H1 (cell line): ENCODE measurements around the gene ZNF521. TPM values are rescaled to one million over a fixed set of nuclear protein-coding genes. Genes with fewer than 3 reads are reported as not detected.

Experiments
- CTCF ChIA-PET: fragments of 300-600 bp; sonication (Branson Sonifier 250); formaldehyde crosslinking; loops from one replicate; lab custom pipeline; 2021; ENCODE audit not compliant: partially characterized antibody; lab: Charles Lee
- POLR2A ChIA-PET: fragments of 300-600 bp; sonication (Branson Sonifier 250); formaldehyde crosslinking; loops from one replicate; lab custom pipeline; 2021; ENCODE audit warnings: inconsistent platforms; ENCODE audit not compliant: partially characterized antibody; lab: Charles Lee
- DNase-seq, 2 experiments: peaks; one replicate each; pipeline versions ENCODE4 v3.0.0 to v3.0.0-alpha.2; 2010 to 2022; ENCODE audit warnings: low spot score in 2 of 2, low read depth in 1 of 2, mixed read lengths in 1 of 2
- FAIRE-seq: peaks from 2 replicates; lab custom pipeline; 2011; peaks lifted over from hg19 to GRCh38; lab: Jason Lieb, UNC
- H2AFZ ChIP-seq: 2 replicates; pipeline ENCODE4 v1.8.1; 2012; ENCODE audit warnings: low read length, inconsistent platforms
- H2AK5ac ChIP-seq: 2 replicates; pipeline ENCODE4 v1.6.1; 2013; ENCODE audit warnings: low read depth, low read length
- H2BK120ac ChIP-seq: replicated peaks from 2 replicates; pipeline ENCODE3; 2013; ENCODE audit warnings: low read depth, low read length, inconsistent platforms
- H2BK12ac ChIP-seq: 2 replicates; pipeline ENCODE4 v1.6.1; 2013; ENCODE audit warnings: low read depth, low read length
- H2BK15ac ChIP-seq: 2 replicates; pipeline ENCODE4 v1.6.1; 2013; ENCODE audit warnings: low read length
- H2BK20ac ChIP-seq: 2 replicates; pipeline ENCODE4 v1.6.1; 2013; ENCODE audit warnings: low read length
- H2BK5ac ChIP-seq: 2 replicates; pipeline ENCODE4 v1.6.1; 2013; ENCODE audit warnings: low read depth, low read length
- H3K14ac ChIP-seq: 2 replicates; pipeline ENCODE4 v1.6.1; 2013; ENCODE audit warnings: inconsistent platforms; ENCODE audit not compliant: insufficient read length
- H3K18ac ChIP-seq: 2 replicates; pipeline ENCODE4 v1.6.1; 2013; ENCODE audit warnings: low read length; ENCODE audit errors: extremely low read depth
- H3K23ac ChIP-seq: 2 replicates; pipeline ENCODE4 v1.6.1; 2013; ENCODE audit warnings: inconsistent platforms; ENCODE audit not compliant: insufficient read length
- H3K23me2 ChIP-seq: 2 replicates; pipeline ENCODE4 v1.6.1; 2013; ENCODE audit warnings: low read depth, low read length
- H3K27ac ChIP-seq: 2 replicates; pipeline ENCODE4 v1.6.1; 2011; ENCODE audit warnings: low read depth, low read length, inconsistent platforms
- H3K27me3 ChIP-seq, 4 experiments: replicated peaks in 1 of 4; 1 replicate in 1 of 4; 2 replicates in 3 of 4; pipeline versions ENCODE4 v1.6.1 to v1.8.1; 2011 to 2013; ENCODE audit warnings: low read length in 3 of 4, mild to moderate bottlenecking in 3 of 4, inconsistent platforms in 2 of 4, mixed read lengths in 2 of 4, moderate library complexity in 1 of 4; ENCODE audit not compliant: control insufficient read depth in 3 of 4, insufficient read depth in 3 of 4; ENCODE audit errors: extremely low read depth in 1 of 4
- H3K36me3 ChIP-seq, 4 experiments: 2 replicates each; pipeline versions ENCODE4 v1.6.1 to v1.8.1; 2011 to 2013; ENCODE audit warnings: mild to moderate bottlenecking in 4 of 4, low read length in 3 of 4, moderate library complexity in 2 of 4, control low read depth in 1 of 4, inconsistent platforms in 1 of 4; ENCODE audit not compliant: insufficient read depth in 4 of 4, control insufficient read depth in 2 of 4
- H3K4ac ChIP-seq: replicated peaks from 2 replicates; pipeline ENCODE3; 2013; ENCODE audit warnings: low read length, low read depth, mixed read lengths, inconsistent platforms; ENCODE audit not compliant: insufficient read length
- H3K4me1 ChIP-seq, 4 experiments: replicated peaks in 1 of 4; 1 replicate in 1 of 4; 2 replicates in 3 of 4; pipeline versions ENCODE4 v1.6.1 to v1.8.1; 2011 to 2013; ENCODE audit warnings: low read length in 3 of 4, inconsistent platforms in 2 of 4, mixed read lengths in 1 of 4; ENCODE audit not compliant: insufficient read depth in 4 of 4, control insufficient read depth in 3 of 4
- H3K4me2 ChIP-seq, 2 experiments: 2 replicates each; pipeline versions ENCODE4 v1.6.1 to v1.8.1; 2011 to 2013; ENCODE audit warnings: low read depth in 2 of 2, low read length in 2 of 2, control low read depth in 1 of 2, inconsistent platforms in 1 of 2, mild to moderate bottlenecking in 1 of 2; ENCODE audit not compliant: insufficient read depth in 1 of 2
- H3K4me3 ChIP-seq, 4 experiments: fragments of 200-600, 300-600 bp in 1 of 4; sonication (generic), shearing (Covaris generic), sonication (Bioruptor Twin) in 1 of 4; 2 replicates each; pipeline versions ENCODE4 v1.5.1 to v1.8.1; 2011 to 2016; ENCODE audit warnings: low read length in 4 of 4, low read depth in 3 of 4, control low read depth in 2 of 4, inconsistent platforms in 2 of 4, mild to moderate bottlenecking in 2 of 4, mixed read lengths in 1 of 4, moderate library complexity in 1 of 4; ENCODE audit not compliant: insufficient read depth in 2 of 4; ENCODE audit errors: extremely low read depth in 1 of 4
- H3K56ac ChIP-seq: replicated peaks from 2 replicates; pipeline ENCODE3; 2013; ENCODE audit warnings: low read depth, mild to moderate bottlenecking, mixed read lengths, low read length, inconsistent platforms; ENCODE audit not compliant: insufficient read length
- H3K79me1 ChIP-seq: 2 replicates; pipeline ENCODE4 v1.6.1; 2013; ENCODE audit warnings: low read depth, low read length, control low read depth
- H3K79me2 ChIP-seq, 2 experiments: 2 replicates each; pipeline versions ENCODE4 v1.6.1 to v1.8.1; 2012 to 2013; ENCODE audit warnings: low read length in 2 of 2, mild to moderate bottlenecking in 2 of 2, inconsistent platforms in 1 of 2; ENCODE audit not compliant: insufficient read depth in 2 of 2, control insufficient read depth in 1 of 2
- H3K9ac ChIP-seq, 4 experiments: replicated peaks in 1 of 4; 1 replicate in 1 of 4; 2 replicates in 3 of 4; pipeline versions ENCODE4 v1.6.1 to v1.8.1; 2011 to 2013; ENCODE audit warnings: low read depth in 3 of 4, low read length in 3 of 4, control low read depth in 2 of 4, mild to moderate bottlenecking in 2 of 4, moderate library complexity in 2 of 4, inconsistent platforms in 1 of 4; ENCODE audit errors: extremely low read depth in 1 of 4
- H3K9me3 ChIP-seq, 2 experiments: 2 replicates each; pipeline versions ENCODE4 v1.6.1 to v1.8.1; 2012 to 2013; ENCODE audit warnings: mild to moderate bottlenecking in 2 of 2, moderate library complexity in 2 of 2, control low read depth in 1 of 2, inconsistent platforms in 1 of 2, low read depth in 1 of 2, low read length in 1 of 2, mixed read lengths in 1 of 2; ENCODE audit not compliant: insufficient read depth in 2 of 2
- H4K20me1 ChIP-seq, 2 experiments: replicated peaks in 1 of 2; 2 replicates each; pipeline versions ENCODE3 to v1.8.1; 2011 to 2013; ENCODE audit warnings: inconsistent platforms in 2 of 2, low read length in 2 of 2, mild to moderate bottlenecking in 1 of 2; ENCODE audit not compliant: insufficient read depth in 2 of 2, control insufficient read depth in 1 of 2
- H4K5ac ChIP-seq: 2 replicates; pipeline ENCODE4 v1.6.1; 2013; ENCODE audit warnings: low read length, low read depth, mixed read lengths, inconsistent platforms; ENCODE audit not compliant: insufficient read length
- H4K8ac ChIP-seq: 2 replicates; pipeline ENCODE4 v1.8.0; 2013; ENCODE audit warnings: mild to moderate bottlenecking, moderate library complexity, low read length, inconsistent platforms; ENCODE audit not compliant: insufficient read depth; ENCODE audit errors: extremely low read depth
- H4K91ac ChIP-seq: replicated peaks from 2 replicates; pipeline ENCODE3; 2013; ENCODE audit warnings: low read length, mixed read lengths, inconsistent platforms; ENCODE audit not compliant: insufficient read length
- BCL11A ChIP-seq, 2 experiments: IDR thresholded peaks; one replicate each; pipeline ENCODE4 v1.6.1; 2011; ENCODE audit warnings: low read depth in 2 of 2, low read length in 2 of 2, mild to moderate bottlenecking in 2 of 2
- BRCA1 ChIP-seq: IDR thresholded peaks from 2 replicates; pipeline ENCODE4 v1.6.1; 2012; ENCODE audit warnings: low read depth, low read length, improper control_type of control experiment
- CBX5 ChIP-seq: fragments of 300-800, 300-1000 bp; sonication (generic); IDR thresholded peaks from 2 replicates; pipeline ENCODE4 v1.7.1; 2016; ENCODE audit warnings: antibody characterized with exemption, low read length, low read depth
- E2F6 ChIP-seq: IDR thresholded peaks from 2 replicates; pipeline ENCODE4 v1.6.1; 2012; ENCODE audit warnings: inconsistent platforms
- EP300 ChIP-seq, 2 experiments: IDR thresholded peaks; 1 replicate in 1 of 2; 2 replicates in 1 of 2; pipeline ENCODE4 v1.6.1; 2011 to 2012; ENCODE audit warnings: low read depth in 2 of 2, low read length in 2 of 2, mild to moderate bottlenecking in 2 of 2, borderline replicate concordance in 1 of 2, inconsistent platforms in 1 of 2, moderate library complexity in 1 of 2
- HDAC6 ChIP-seq: IDR thresholded peaks from one replicate; pipeline ENCODE4 v1.7.1; 2012; ENCODE audit warnings: low read depth, mild to moderate bottlenecking, inconsistent platforms, low read length, moderate library complexity
- KDM1A ChIP-seq: fragments of 200-600, 300-600 bp; sonication (generic); IDR thresholded peaks from 2 replicates; pipeline ENCODE4 v1.7.1; 2016; ENCODE audit warnings: mild to moderate bottlenecking, low read length, borderline replicate concordance
- KDM4A ChIP-seq: IDR thresholded peaks from one replicate; pipeline ENCODE4 v1.7.1; 2012; ENCODE audit warnings: low read depth, mild to moderate bottlenecking, moderate library complexity, low read length, inconsistent platforms; ENCODE audit not compliant: severe bottlenecking
- KDM5A ChIP-seq: fragments of 200-600 bp; IDR thresholded peaks from 2 replicates; pipeline ENCODE4 v1.7.1; 2012; ENCODE audit warnings: mild to moderate bottlenecking, low read length, inconsistent platforms, mixed read lengths
- MAX ChIP-seq: IDR thresholded peaks from 2 replicates; pipeline ENCODE4 v1.6.1; 2012; ENCODE audit warnings: inconsistent platforms
- NANOG ChIP-seq: IDR thresholded peaks from 2 replicates; pipeline ENCODE4 v1.6.1; 2011; ENCODE audit warnings: low read length, low read depth, mild to moderate bottlenecking, inconsistent platforms; ENCODE audit not compliant: insufficient read depth, poor library complexity, severe bottlenecking
- RNF2 ChIP-seq: fragments of 200-900, 300-1000 bp; sonication (generic); IDR thresholded peaks from 2 replicates; pipeline ENCODE4 v1.7.1; 2016; ENCODE audit warnings: borderline replicate concordance, low read depth, mild to moderate bottlenecking, antibody characterized with exemption, low read length; ENCODE audit not compliant: poor library complexity, severe bottlenecking; ENCODE audit errors: missing control alignments
- SRF ChIP-seq: IDR thresholded peaks from 2 replicates; pipeline ENCODE4 v1.6.1; 2011; ENCODE audit warnings: mild to moderate bottlenecking, low read depth, low read length, moderate library complexity
- WGBS, 2 experiments: shearing (Covaris generic) in 1 of 2; methylation state at CpG; one replicate each; pipeline versions ENCODE4 v1.1.6 to v1.1.7; 2013 to 2015; ENCODE audit warnings: low lambda C conversion rate in 2 of 2, mixed read lengths in 2 of 2, inconsistent platforms in 1 of 2, low coverage in 1 of 2, missing lambda C conversion rate in 1 of 2; ENCODE audit not compliant: insufficient replicate concordance in 2 of 2, insufficient coverage in 1 of 2, insufficient read length in 1 of 2; ENCODE audit errors: extremely low coverage in 1 of 2, missing lambda C conversion rate in 1 of 2; 5-methylcytosine and 5-hydroxymethylcytosine counted together
- polyA plus RNA-seq, 7 experiments: library from polyadenylated mRNA; depleted of rRNA in 3 of 7; stranded (reverse) in 5 of 7; unstranded in 2 of 7; fragments of >200 nt in 5 of 7; fragments of 200-250 nt in 2 of 7; gene quantifications; 1 replicate in 5 of 7; 2 replicates in 1 of 7; 4 replicates in 1 of 7; pipeline versions ENCODE4 v1.2.1 to v1.2.3, GENCODE V29; 2011 to 2013; ENCODE audit warnings: missing spikeins in 2 of 7, mixed read lengths in 2 of 7
- total RNA-seq: library from RNA; stranded (reverse); fragmentation: NEBNext Ultra II Directional; extraction: Animal tissue kit (Norgen Biotek cat#: 25700); gene quantifications from 2 replicates; pipeline ENCODE4 v1.2.1, GENCODE V29; 2021

The ZNF521 gene
- total and polyA plus RNA-seq, 2 of the 8 experiments (the other 6 are each of a cell fraction or from before 2014, with no cell fraction given), result 9.5 to 15.8 TPM

GRCh38 chr18:25080211-25080610, 271.8 kb downstream of the ZNF521 start:
- Histone ChIP-seq H3K9me3 (no peaks in the 10 kb centered on the region), H3K9ac (no peak overlapping the region), H2BK120ac (no peak overlapping the region), H2AFZ (no peak overlapping the region), H3K4me3 (no peak overlapping the region), H3K79me1 (no peaks in the 10 kb centered on the region), H3K27me3 (no peaks in the 10 kb centered on the region), H2AK5ac (no peak overlapping the region), H3K23ac (no peak overlapping the region), H4K91ac (no peak overlapping the region), H3K4ac (no peak overlapping the region), H4K20me1 (no peaks in the 10 kb centered on the region), H3K14ac (no peak overlapping the region), H3K79me2 (no peaks in the 10 kb centered on the region), H3K56ac (no peak overlapping the region), H2BK5ac (no peak overlapping the region), H3K18ac (no peak overlapping the region), H2BK20ac (no peak overlapping the region), H4K5ac (no peak overlapping the region), H3K4me2 (no peak overlapping the region), H3K23me2 (no peaks in the 10 kb centered on the region), H2BK15ac (no peak overlapping the region), H4K8ac (no peak overlapping the region), H3K27ac (no peak overlapping the region), H3K4me1 (peaks cover 0 to 5% (median 3%) of the 10 kb centered on the region in 4 experiments; a peak in 4 of 7 replicates), H3K36me3 (no peaks in the 10 kb centered on the region), H2BK12ac (no peak overlapping the region)
- no peak for FAIRE-seq
- no peak for DNase-seq
- POLR2A ChIA-PET, result no interaction called here
- CTCF ChIA-PET, result interaction anchor here (0.5 kb wide), 1 partner anchor 125 kb away, joined by 3 read pairs; no protein-coding TSS in a partner anchor
- 75% methylated on average over 10 of the region's 10 CpGs; no CpG with 5 or more reads in 1 of the 2 experiments for WGBS, 2 experiments
- TF ChIP-seq SRF (no peak), BRCA1 (no peak), HDAC6 (no peak), CBX5 (no peak), KDM1A (no peak), MAX (no peak), KDM4A (no peak), NANOG (no peak), BCL11A (IDR thresholded peaks at IDR 0.05; ENCODE audit: low read depth in 2 of 2, low read length in 2 of 2) (no peak), E2F6 (no peak), EP300 (IDR thresholded peaks at IDR 0.05; ENCODE audit: borderline replicate concordance in 1 of 2, low read depth in 2 of 2, low read length in 2 of 2) (no peak), KDM5A (no peak), RNF2 (no peak)
